ENCODE measurements around the gene PGAP1.
A peak's percentile ranks its signal among the peaks of the same experiment; 100 is the strongest.

The PGAP1 gene

DNA sequence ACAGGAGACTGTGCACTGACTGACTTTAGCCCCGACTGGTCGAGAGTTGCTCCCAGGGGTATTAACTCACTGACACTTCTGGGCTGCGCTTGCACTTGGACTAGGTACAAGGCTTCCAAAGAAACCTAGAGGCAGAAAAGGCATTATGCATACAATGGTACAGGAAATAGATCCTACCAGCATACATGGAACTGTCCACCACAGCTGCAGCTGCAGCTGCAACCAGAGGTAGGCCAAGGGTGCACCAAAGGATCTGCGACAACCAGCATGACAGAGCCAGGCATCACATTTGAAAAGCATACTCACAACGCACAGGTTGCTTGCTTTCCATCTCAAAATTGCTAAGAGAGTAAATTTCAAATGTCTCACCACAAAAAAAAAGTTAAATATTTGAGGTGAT, 22.6 kb upstream of the PGAP1 start:
- H3K4me1 ChIP-seq (ENCODE audit: control insufficient read depth, insufficient read depth, low read length): peaks cover 5% of the 10 kb centered on the region
- no peak overlapping the region for H3K9ac ChIP-seq (ENCODE audit: low read depth, low read length)

DNA sequence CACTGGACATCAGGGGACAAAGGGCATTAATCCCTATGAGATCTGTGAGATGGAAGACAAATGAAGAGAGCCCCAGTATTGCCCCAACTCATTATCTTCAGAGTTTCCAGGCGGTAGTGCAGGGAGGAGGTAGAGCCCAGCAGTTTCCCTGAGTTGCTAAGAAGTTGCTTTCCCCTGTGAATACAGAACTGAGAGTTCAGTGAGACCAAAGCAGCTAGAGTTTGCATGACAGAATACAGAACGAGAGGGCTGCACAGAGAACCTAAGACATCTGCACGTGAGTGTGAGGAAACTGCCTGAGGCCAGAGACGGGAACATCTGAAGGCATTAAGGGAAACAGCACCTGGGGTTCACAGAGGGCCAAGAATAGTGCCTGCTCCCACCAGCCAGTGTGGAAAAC, 18.1 kb upstream of the PGAP1 start:
- Histone ChIP-seq H3K4me3 (ENCODE audit: low read depth, low read length) (no peak overlapping the region), H3K9ac (ENCODE audit: low read depth, low read length) (no peak overlapping the region), H3K36me3 (ENCODE audit: control insufficient read depth, insufficient read depth, low read length) (no peaks in the 10 kb centered on the region), H3K27ac (ENCODE audit: low read depth, low read length) (no peak overlapping the region), H3K9me3 (ENCODE audit: control insufficient read depth, insufficient read depth, low read length) (no peaks in the 10 kb centered on the region), H3K27me3 (ENCODE audit: control insufficient read depth, insufficient read depth, low read length) (no peaks in the 10 kb centered on the region), H3K4me1 (ENCODE audit: control insufficient read depth, insufficient read depth, low read length) (0 out of 2 replicates have a peak, but pooled peaks cover 4% of the 10 kb centered on the region)

More for the DNA sequence above, 22.6 kb upstream of the PGAP1 start:
- Histone ChIP-seq H3K9me3 (ENCODE audit: control insufficient read depth, insufficient read depth, low read length) (no peaks in the 10 kb centered on the region), H3K36me3 (ENCODE audit: control insufficient read depth, insufficient read depth, low read length) (no peaks in the 10 kb centered on the region), H3K27ac (ENCODE audit: low read depth, low read length) (no peak overlapping the region), H3K27me3 (ENCODE audit: control insufficient read depth, insufficient read depth, low read length) (no peaks in the 10 kb centered on the region), H3K4me3 (ENCODE audit: low read depth, low read length) (no peak overlapping the region)

DNA sequence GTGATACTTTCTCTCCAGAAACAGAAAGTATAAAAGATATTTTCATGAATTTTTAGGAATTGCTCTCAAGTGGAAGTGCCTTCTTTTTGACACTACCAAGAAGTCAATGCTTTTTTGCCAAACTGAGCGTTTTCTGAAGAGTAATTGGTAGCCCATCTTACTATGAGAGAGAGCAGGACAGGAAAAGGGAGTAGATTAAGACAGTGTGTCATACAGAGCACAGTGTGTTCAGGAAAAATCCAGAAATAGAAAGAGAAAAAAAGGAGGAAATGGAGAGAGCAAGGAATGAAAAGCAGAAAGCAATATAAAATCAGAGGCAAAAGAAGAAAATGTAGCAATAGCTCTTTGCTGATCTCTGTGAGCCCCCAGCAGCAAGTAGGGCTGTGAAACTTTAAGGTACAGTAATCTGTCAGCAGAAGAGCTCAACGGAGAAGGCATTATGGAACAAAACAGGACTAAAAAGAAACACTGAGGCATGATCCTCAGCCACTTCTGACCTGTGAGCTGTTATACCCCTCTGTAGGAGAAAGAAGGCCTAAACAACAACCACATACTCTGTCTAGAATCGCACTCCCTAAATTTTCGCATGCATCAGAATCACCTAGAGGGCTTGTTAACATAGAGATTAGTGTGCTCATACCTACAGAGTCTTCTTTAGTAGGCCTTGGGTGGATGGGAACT, 15.0 kb upstream of the PGAP1 start:
- Histone ChIP-seq H3K4me1 (ENCODE audit: control insufficient read depth, insufficient read depth, low read length) (0 out of 2 replicates have a peak, but pooled peaks cover 4% of the 10 kb centered on the region), H3K9ac (ENCODE audit: low read depth, low read length) (no peak overlapping the region), H3K27ac (ENCODE audit: low read depth, low read length) (no peak overlapping the region), H3K27me3 (ENCODE audit: control insufficient read depth, insufficient read depth, low read length) (no peaks in the 10 kb centered on the region), H3K36me3 (ENCODE audit: control insufficient read depth, insufficient read depth, low read length) (no peaks in the 10 kb centered on the region), H3K4me3 (ENCODE audit: low read depth, low read length) (no peak overlapping the region), H3K9me3 (ENCODE audit: control insufficient read depth, insufficient read depth, low read length) (no peaks in the 10 kb centered on the region)

DNA sequence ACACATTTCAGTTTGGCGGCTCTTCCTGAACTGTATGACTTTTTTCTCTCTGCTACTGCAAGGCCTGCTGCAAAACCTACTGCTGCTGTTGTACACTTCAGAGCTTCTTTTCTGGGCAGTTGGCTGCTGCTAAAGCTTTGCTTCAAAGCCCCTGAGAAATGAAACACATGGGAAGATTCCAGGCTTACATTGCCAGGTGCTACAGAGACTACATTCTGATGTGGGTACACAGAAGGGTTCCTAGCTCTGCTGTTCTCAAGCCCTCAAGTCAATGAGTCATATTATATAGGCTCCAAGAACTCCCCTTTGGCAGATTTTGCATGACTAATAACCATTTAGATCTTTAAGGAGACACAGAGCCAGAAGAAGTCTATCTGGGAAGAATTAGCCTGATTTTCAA, 12.9 kb upstream of the PGAP1 start:
- H3K27ac ChIP-seq (ENCODE audit: low read depth, low read length): no peak overlapping the region
- no peaks in the 10 kb centered on the region for H3K27me3 ChIP-seq (ENCODE audit: control insufficient read depth, insufficient read depth, low read length)

DNA sequence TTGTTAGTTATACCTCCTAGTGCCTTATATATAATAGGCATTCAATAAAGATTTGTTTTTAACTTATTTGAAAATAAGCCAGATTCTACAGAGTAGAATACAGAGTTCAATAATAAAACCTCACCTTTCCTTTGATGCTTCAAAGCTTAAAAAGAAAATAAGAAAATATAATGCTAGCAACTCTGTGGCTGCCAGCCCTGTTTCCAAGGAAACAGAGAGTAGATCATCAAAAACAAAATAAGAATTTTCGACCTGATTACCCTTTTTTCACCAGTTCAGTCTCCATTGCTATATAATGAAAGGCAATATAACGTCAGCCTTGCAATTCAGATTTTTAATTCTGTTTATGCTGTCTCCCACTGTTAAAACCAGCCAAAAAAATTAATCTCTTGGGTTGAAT, 8.9 kb upstream of the PGAP1 start:
- no peaks in the 10 kb centered on the region for H3K36me3 ChIP-seq (ENCODE audit: control insufficient read depth, insufficient read depth, low read length)
- no peaks in the 10 kb centered on the region for H3K4me1 ChIP-seq (ENCODE audit: control insufficient read depth, insufficient read depth, low read length)
- no peaks in the 10 kb centered on the region for H3K9me3 ChIP-seq (ENCODE audit: control insufficient read depth, insufficient read depth, low read length)
- H3K4me3 ChIP-seq (ENCODE audit: low read depth, low read length): no peak overlapping the region
- no peak overlapping the region for H3K9ac ChIP-seq (ENCODE audit: low read depth, low read length)
- no peaks in the 10 kb centered on the region for H3K27me3 ChIP-seq (ENCODE audit: control insufficient read depth, insufficient read depth, low read length)
- H3K27ac ChIP-seq (ENCODE audit: low read depth, low read length): no peak overlapping the region

More for the DNA sequence above, 12.9 kb upstream of the PGAP1 start:
- Histone ChIP-seq H3K9ac (ENCODE audit: low read depth, low read length) (no peak overlapping the region), H3K4me3 (ENCODE audit: low read depth, low read length) (no peak overlapping the region), H3K9me3 (ENCODE audit: control insufficient read depth, insufficient read depth, low read length) (no peaks in the 10 kb centered on the region), H3K36me3 (ENCODE audit: control insufficient read depth, insufficient read depth, low read length) (no peaks in the 10 kb centered on the region), H3K4me1 (ENCODE audit: control insufficient read depth, insufficient read depth, low read length) (0 out of 2 replicates have a peak, but pooled peaks cover 4% of the 10 kb centered on the region)

DNA sequence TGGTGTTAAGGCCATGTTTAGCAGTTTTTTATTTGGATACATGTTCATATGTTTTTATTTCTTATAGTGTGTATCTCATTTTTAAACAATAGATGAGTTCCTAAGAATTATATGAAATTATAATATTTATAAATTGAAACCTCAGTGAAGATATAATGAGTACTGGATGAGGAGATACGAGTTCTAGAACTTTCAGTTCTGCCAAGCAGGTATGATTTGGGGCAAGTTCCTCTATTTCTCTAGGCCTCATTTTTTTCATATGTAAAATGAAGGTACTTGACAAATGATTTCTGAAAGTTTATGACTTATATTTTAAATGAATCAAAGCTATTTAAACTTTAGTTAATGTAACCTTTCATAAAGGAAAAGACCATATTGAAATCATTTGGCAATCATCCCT, 8.2 kb upstream of the PGAP1 start:
- no peak overlapping the region for H3K27ac ChIP-seq (ENCODE audit: low read depth, low read length)

DNA sequence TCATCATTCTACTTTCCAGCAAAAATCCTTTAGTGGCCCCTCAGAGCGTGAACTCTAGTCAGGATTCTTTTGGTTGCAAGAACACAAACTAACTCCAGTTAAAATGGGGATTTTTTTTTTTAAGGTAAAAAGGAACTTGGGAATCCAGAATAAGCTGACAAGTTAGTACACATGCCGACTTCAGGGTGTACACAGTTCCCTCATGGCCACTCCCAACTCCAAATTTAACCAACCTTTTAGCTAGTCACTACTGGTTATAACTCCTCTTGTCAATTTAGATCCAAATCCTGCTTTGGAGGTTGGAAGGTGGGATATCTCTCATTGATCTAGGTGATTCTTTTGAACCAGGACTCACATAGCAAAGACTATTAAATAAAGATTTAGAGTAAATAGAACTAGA, 5.0 kb upstream of the PGAP1 start:
- Histone ChIP-seq H3K9ac (ENCODE audit: low read depth, low read length) (no peak overlapping the region), H3K4me1 (ENCODE audit: control insufficient read depth, insufficient read depth, low read length) (peaks cover 10% of the 10 kb centered on the region), H3K36me3 (ENCODE audit: control insufficient read depth, insufficient read depth, low read length) (no peaks in the 10 kb centered on the region), H3K9me3 (ENCODE audit: control insufficient read depth, insufficient read depth, low read length) (no peaks in the 10 kb centered on the region), H3K27ac (ENCODE audit: low read depth, low read length) (no peak overlapping the region), H3K27me3 (ENCODE audit: control insufficient read depth, insufficient read depth, low read length) (peaks cover 6% of the 10 kb centered on the region), H3K4me3 (ENCODE audit: low read depth, low read length) (no peak overlapping the region)

More for the DNA sequence above, 8.2 kb upstream of the PGAP1 start:
- Histone ChIP-seq H3K9ac (ENCODE audit: low read depth, low read length) (no peak overlapping the region), H3K27me3 (ENCODE audit: control insufficient read depth, insufficient read depth, low read length) (no peaks in the 10 kb centered on the region), H3K4me1 (ENCODE audit: control insufficient read depth, insufficient read depth, low read length) (no peaks in the 10 kb centered on the region), H3K4me3 (ENCODE audit: low read depth, low read length) (no peak overlapping the region), H3K9me3 (ENCODE audit: control insufficient read depth, insufficient read depth, low read length) (no peaks in the 10 kb centered on the region), H3K36me3 (ENCODE audit: control insufficient read depth, insufficient read depth, low read length) (no peaks in the 10 kb centered on the region)

DNA sequence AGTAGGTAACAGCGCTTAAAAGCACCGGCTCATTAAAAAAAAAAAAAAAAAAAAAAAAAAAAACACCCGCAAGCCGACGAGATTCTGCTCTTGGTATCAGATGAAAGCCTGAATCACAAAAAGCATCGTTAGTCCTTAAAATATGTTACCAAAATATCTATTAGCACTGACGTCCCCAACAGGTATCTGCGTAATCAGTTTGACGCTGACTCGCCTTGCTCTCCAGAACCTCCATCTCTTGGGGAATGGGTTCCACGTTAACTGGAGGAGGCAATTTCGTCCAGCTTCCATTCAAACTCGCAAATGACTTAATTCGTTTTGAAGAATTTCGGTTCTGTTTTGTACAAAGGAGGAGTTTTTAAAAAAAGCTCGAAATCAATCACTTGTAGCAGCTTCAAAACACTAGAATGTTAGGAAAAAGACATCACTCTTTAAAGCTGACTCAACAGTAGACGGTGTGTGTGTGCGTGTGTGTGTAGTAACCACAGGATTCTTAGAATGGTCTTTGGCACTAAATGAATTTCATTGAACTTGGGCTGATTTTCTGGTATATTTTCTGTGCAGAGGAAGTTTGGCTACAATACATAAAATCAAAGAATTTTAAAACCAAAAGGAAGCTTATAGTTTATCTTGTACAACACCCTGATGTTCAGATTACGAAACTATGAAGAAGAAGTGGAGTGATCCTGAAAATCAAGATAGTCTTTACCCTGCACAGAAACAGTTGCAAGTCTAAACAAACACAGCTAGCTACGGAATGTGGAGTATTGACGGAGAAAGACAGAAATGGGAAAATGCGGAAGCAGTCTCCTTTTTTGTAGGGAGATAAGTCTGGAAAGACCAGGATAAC, 1.1 kb upstream of the PGAP1 start:
- no peaks in the 10 kb centered on the region for H3K36me3 ChIP-seq (ENCODE audit: control insufficient read depth, insufficient read depth, low read length)
- H3K4me3 ChIP-seq (ENCODE audit: low read depth, low read length): peak overlapping the region; percentile 99
- H3K9ac ChIP-seq (ENCODE audit: low read depth, low read length): peak overlapping the region; percentile 40; the same call in 1 of the 2 replicates
- peak overlapping the region; percentile 88 for H3K27ac ChIP-seq (ENCODE audit: low read depth, low read length)
- H3K9me3 ChIP-seq (ENCODE audit: control insufficient read depth, insufficient read depth, low read length): no peaks in the 10 kb centered on the region
- H3K27me3 ChIP-seq (ENCODE audit: control insufficient read depth, insufficient read depth, low read length): peaks cover 6% of the 10 kb centered on the region
- peaks cover 22% of the 10 kb centered on the region for H3K4me1 ChIP-seq (ENCODE audit: control insufficient read depth, insufficient read depth, low read length)

DNA sequence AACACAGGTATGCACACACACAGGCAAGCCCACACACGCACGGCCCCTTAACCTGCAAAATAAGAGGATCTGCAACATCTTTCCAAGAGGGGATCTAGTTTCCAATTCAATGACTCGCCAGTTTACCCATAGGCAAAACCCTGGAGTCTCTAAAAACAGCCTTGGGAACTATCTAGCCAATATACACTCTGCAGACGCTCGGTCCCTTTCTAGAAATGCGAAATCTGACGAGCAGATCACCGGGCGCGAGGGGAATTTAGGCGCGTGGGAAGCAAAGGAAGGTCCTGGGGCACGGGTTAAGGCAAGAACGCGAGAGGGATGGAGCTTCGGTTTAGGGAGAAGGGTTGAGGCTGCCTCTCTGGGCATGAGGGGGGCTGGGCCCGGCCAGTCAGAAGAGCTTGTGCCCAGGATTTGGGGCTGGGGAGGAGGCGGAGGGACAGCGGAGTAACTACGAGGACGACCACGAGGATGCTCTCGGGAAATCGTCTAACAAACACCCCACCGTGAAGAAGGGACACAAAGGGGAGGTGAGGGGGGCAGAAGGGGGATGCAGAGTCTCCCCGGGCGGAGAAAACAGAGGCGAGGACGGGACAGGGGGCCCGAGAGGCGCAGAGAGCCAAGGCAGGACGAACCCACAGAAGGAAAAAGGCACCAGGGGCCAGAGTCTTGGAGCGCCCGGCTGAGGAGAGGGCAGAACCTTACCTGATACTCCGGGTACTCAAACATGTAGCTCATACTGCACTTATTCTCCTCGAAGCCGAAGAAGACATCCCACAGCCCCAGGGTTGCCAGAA, 542 bp downstream of the PGAP1 start:
- Histone ChIP-seq H3K4me3 (ENCODE audit: low read depth, low read length) (peak overlapping the region; percentile 99), H3K9ac (ENCODE audit: low read depth, low read length) (peak overlapping the region; percentile 77), H3K27me3 (ENCODE audit: control insufficient read depth, insufficient read depth, low read length) (peaks cover 6% of the 10 kb centered on the region), H3K4me1 (ENCODE audit: control insufficient read depth, insufficient read depth, low read length) (peaks cover 22% of the 10 kb centered on the region), H3K27ac (ENCODE audit: low read depth, low read length) (peak overlapping the region; percentile 88), H3K36me3 (ENCODE audit: control insufficient read depth, insufficient read depth, low read length) (no peaks in the 10 kb centered on the region), H3K9me3 (ENCODE audit: control insufficient read depth, insufficient read depth, low read length) (no peaks in the 10 kb centered on the region)

DNA sequence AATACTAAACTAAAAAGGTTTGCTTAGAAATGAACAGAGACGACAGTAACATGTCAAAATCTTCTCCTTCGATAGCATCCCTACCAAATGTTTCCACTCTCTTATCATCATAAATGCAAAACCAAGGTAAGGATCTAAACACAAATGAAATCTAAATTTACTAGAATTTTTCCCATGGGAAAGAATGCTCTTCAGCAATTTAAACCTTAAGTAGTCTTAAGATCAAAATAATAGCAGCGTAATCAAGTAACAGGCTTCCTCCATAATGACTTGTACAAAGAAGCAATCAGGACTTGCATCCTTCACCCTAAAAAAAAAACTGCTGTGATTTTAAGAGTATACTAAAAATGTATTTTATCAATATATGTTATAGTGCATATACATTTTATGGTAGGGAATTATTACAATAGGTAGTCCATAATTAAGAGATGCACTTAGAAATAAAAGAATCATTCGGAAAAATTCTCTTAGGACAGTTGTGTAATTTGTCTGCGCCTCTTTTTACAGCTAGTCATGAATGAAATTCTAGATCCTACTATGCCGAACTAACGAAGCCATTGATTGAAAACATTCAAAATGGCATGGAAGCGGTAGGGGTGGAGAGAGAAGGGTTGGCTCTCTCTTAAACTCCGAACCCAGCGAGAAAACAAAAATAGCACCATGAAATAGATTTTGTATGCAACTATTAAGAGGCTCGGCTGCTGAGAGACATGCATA, 1.3 kb downstream of the PGAP1 start:
- H3K27ac ChIP-seq (ENCODE audit: low read depth, low read length): peak overlapping the region; percentile 88
- peak overlapping the region; percentile 99 for H3K4me3 ChIP-seq (ENCODE audit: low read depth, low read length)
- H3K4me1 ChIP-seq (ENCODE audit: control insufficient read depth, insufficient read depth, low read length): peaks cover 22% of the 10 kb centered on the region
- no peaks in the 10 kb centered on the region for H3K9me3 ChIP-seq (ENCODE audit: control insufficient read depth, insufficient read depth, low read length)
- H3K27me3 ChIP-seq (ENCODE audit: control insufficient read depth, insufficient read depth, low read length): peaks cover 6% of the 10 kb centered on the region
- H3K36me3 ChIP-seq (ENCODE audit: control insufficient read depth, insufficient read depth, low read length): no peaks in the 10 kb centered on the region
- H3K9ac ChIP-seq (ENCODE audit: low read depth, low read length): peak overlapping the region; percentile 77
